IMR-90 (cell line): ENCODE data around the gene REPS2. TPM values are rescaled to one million over a fixed set of nuclear protein-coding genes. Genes with fewer than 3 reads are reported as not detected.

Experiments
- ATAC-seq: fragments of 200-7000 bp; cut with Tn5 transposase; 2 replicates; pipeline ENCODE4 v1.9.1; 2020; ENCODE audit warnings: low read depth, mild to moderate bottlenecking, moderate library complexity
- BruUV-seq: library from RNA; stranded (reverse); fragments of 400-500 nt; replicated peaks from 2 replicates; lab custom pipeline; 2021; lab: Mats Ljungman, UMichigan
- CTCF ChIA-PET: fragments of 300-600 bp; formaldehyde crosslinking; extraction: SDS; loops from one replicate; lab custom pipeline; 2021; ENCODE audit warnings: antibody characterized with exemption; lab: Yijun Ruan, JAX
- POLR2A ChIA-PET: fragments of 300-600 bp; sonication (Branson Sonifier 250); formaldehyde crosslinking; loops from one replicate; lab custom pipeline; 2022; ENCODE audit warnings: antibody characterized with exemption; ENCODE audit not compliant: unreplicated experiment; lab: Charles Lee
- DNase-seq: peaks from one replicate; pipeline ENCODE4 v3.0.0; 2013
- H2AFZ ChIP-seq: replicated peaks from 2 replicates; pipeline ENCODE3; 2013; ENCODE audit warnings: low read length, mild to moderate bottlenecking; ENCODE audit not compliant: poor library complexity
- H2AK5ac ChIP-seq: 2 replicates; pipeline ENCODE4 v1.6.1; 2013; ENCODE audit warnings: low read depth, low read length, inconsistent platforms
- H2AK9ac ChIP-seq: replicated peaks from 2 replicates; pipeline ENCODE3; 2013; ENCODE audit warnings: mild to moderate bottlenecking, low read depth, low read length, moderate library complexity; ENCODE audit not compliant: poor library complexity
- H2BK120ac ChIP-seq: 2 replicates; pipeline ENCODE4 v1.6.1; 2013; ENCODE audit warnings: low read depth, low read length, inconsistent platforms
- H2BK15ac ChIP-seq: 3 replicates; pipeline ENCODE4 v1.6.1; 2013; ENCODE audit warnings: low read depth, low read length, inconsistent platforms
- H2BK20ac ChIP-seq: 2 replicates; pipeline ENCODE4 v1.6.1; 2013; ENCODE audit warnings: low read depth, mild to moderate bottlenecking, inconsistent platforms, low read length, moderate library complexity
- H2BK5ac ChIP-seq: 2 replicates; pipeline ENCODE4 v1.6.1; 2013; ENCODE audit warnings: mild to moderate bottlenecking, low read depth, low read length, inconsistent platforms; ENCODE audit not compliant: poor library complexity, severe bottlenecking
- H3K14ac ChIP-seq: replicated peaks from 2 replicates; pipeline ENCODE4 v1.6.1; 2013; ENCODE audit warnings: low read depth, low read length, inconsistent platforms
- H3K18ac ChIP-seq: 2 replicates; pipeline ENCODE4 v1.6.1; 2013; ENCODE audit warnings: low read depth, low read length, control low read depth
- H3K23ac ChIP-seq: 2 replicates; pipeline ENCODE4 v1.6.1; 2013; ENCODE audit warnings: low read depth, low read length, inconsistent platforms
- H3K27ac ChIP-seq: 2 replicates; pipeline ENCODE4 v1.5.1; 2013; ENCODE audit warnings: mild to moderate bottlenecking, control low read depth, low read length; ENCODE audit not compliant: insufficient read depth
- H3K27me3 ChIP-seq: 2 replicates; pipeline ENCODE4 v1.6.1; 2013; ENCODE audit warnings: low read length; ENCODE audit not compliant: control insufficient read depth, insufficient read depth
- H3K36me3 ChIP-seq: 2 replicates; pipeline ENCODE4 v1.6.1; 2013; ENCODE audit warnings: low read length, mixed read lengths; ENCODE audit not compliant: control insufficient read depth, insufficient read depth
- H3K4ac ChIP-seq: 2 replicates; pipeline ENCODE4 v1.6.1; 2013; ENCODE audit warnings: low read depth, low read length, inconsistent platforms
- H3K4me1 ChIP-seq: 2 replicates; pipeline ENCODE4 v1.6.1; 2013; ENCODE audit warnings: low read length, mixed read lengths; ENCODE audit not compliant: control insufficient read depth, insufficient read depth
- H3K4me2 ChIP-seq: 2 replicates; pipeline ENCODE4 v1.6.1; 2013; ENCODE audit warnings: low read depth, mild to moderate bottlenecking, control low read depth, low read length, moderate library complexity
- H3K4me3 ChIP-seq: 2 replicates; pipeline ENCODE4 v1.5.1; 2013; ENCODE audit warnings: low read depth, mild to moderate bottlenecking, control low read depth, low read length, moderate library complexity; ENCODE audit not compliant: insufficient read depth
- H3K56ac ChIP-seq: 2 replicates; pipeline ENCODE4 v1.6.1; 2013; ENCODE audit warnings: low read length, inconsistent platforms; ENCODE audit not compliant: insufficient read depth; ENCODE audit errors: extremely low read depth
- H3K79me1 ChIP-seq, 2 experiments: 2 replicates each; pipeline ENCODE4 v1.6.1; 2013; ENCODE audit warnings: low read length in 2 of 2, inconsistent platforms in 1 of 2, low read depth in 1 of 2
- H3K9ac ChIP-seq: 2 replicates; pipeline ENCODE4 v1.6.1; 2013; ENCODE audit warnings: low read depth, low read length, control low read depth
- H3K9me1 ChIP-seq: 2 replicates; pipeline ENCODE4 v1.6.1; 2013; ENCODE audit warnings: low read length, inconsistent platforms; ENCODE audit not compliant: insufficient read depth
- H3K9me3 ChIP-seq: 2 replicates; pipeline ENCODE4 v1.6.1; 2013; ENCODE audit warnings: low read length; ENCODE audit not compliant: control insufficient read depth, insufficient read depth
- H4K20me1 ChIP-seq: 2 replicates; pipeline ENCODE4 v1.6.1; 2013; ENCODE audit warnings: low read length, inconsistent platforms; ENCODE audit not compliant: insufficient read depth
- H4K5ac ChIP-seq: 2 replicates; pipeline ENCODE4 v1.6.1; 2013; ENCODE audit warnings: mild to moderate bottlenecking, low read depth, low read length, control low read depth
- H4K8ac ChIP-seq, 2 experiments: 2 replicates each; pipeline ENCODE4 v1.6.1; 2013; ENCODE audit warnings: low read depth in 2 of 2, low read length in 2 of 2, control low read depth in 1 of 2, inconsistent platforms in 1 of 2
- H4K91ac ChIP-seq: 2 replicates; pipeline ENCODE4 v1.6.1; 2013; ENCODE audit warnings: low read depth, low read length, inconsistent platforms; ENCODE audit not compliant: insufficient read depth
- CHD1 ChIP-seq: IDR thresholded peaks from 2 replicates; pipeline ENCODE4 v1.6.1; 2012; ENCODE audit warnings: low read depth, low read length, improper control_type of control experiment
- CTCF ChIP-seq: conservative IDR thresholded peaks from 2 replicates; pipeline ENCODE4 v1.5.1; 2012; ENCODE audit warnings: mild to moderate bottlenecking, low read depth, low read length, improper control_type of control experiment
- NFE2L2 ChIP-seq: fragments of 150-350 bp; IDR thresholded peaks from 2 replicates; pipeline ENCODE4 v1.6.1; 2016; ENCODE audit warnings: low read depth, mild to moderate bottlenecking, low read length
- WGBS, 2 experiments: methylation state at CpG; one replicate each; pipeline versions ENCODE4 v1.1.5 to v1.1.7; 2013; ENCODE audit warnings: missing lambda C conversion rate in 2 of 2; ENCODE audit not compliant: insufficient read length in 1 of 2; ENCODE audit errors: extremely low coverage in 2 of 2; 5-methylcytosine and 5-hydroxymethylcytosine counted together
- dilution Hi-C: fragments of 300-500 bp; cut with HindIII; formaldehyde crosslinking; loops from one replicate; pipeline ENCODE4 v1.14.3; 2018; ENCODE audit warnings: low sequenced_read_pairs; ENCODE audit not compliant: unreplicated experiment
- in situ Hi-C: fragments of 300-500 bp; cut with MboI; formaldehyde crosslinking; loops from 3 replicates; pipeline ENCODE4 v1.14.3; 2019; ENCODE audit warnings: low sequenced_read_pairs, inconsistent platforms, mixed read lengths
- intact Hi-C: fragments of 100-400 bp; cut with micrococcal nuclease; formaldehyde crosslinking; loops from 2 replicates; pipeline ENCODE4 v1.10.0; 2022
- polyA plus RNA-seq, 3 experiments: library from polyadenylated mRNA; depleted of rRNA; stranded (reverse); fragments of >200 nt; gene quantifications; 2 replicates each; pipeline ENCODE4 v1.2.3, GENCODE V29; 2012; ENCODE audit warnings: low replicate concordance in 1 of 3
- total RNA-seq: library from RNA; depleted of rRNA; stranded (reverse); fragments of >200 nt; gene quantifications from 2 replicates; pipeline ENCODE4 v1.2.3, GENCODE V29; 2012

Gene REPS2
- total and polyA plus RNA-seq, 2 of the 4 experiments (the other 2 are of a cell fraction) = 0.02 to 0.18 TPM

- Histone ChIP-seq H2AFZ (no peak overlapping the region), H3K27ac (no peak overlapping the region), H3K9me3 (no peaks in the 10 kb centered on the region; the same call in 1 of the 2 replicates), H2AK5ac (no peak overlapping the region), H3K4me2 (no peak overlapping the region), H3K4me3 (no peak overlapping the region), H4K5ac (no peak overlapping the region), H4K8ac (no peak overlapping the region), H2BK15ac (no peak overlapping the region), H2BK20ac (no peak overlapping the region), H3K27me3 (peaks cover 16% of the 10 kb centered on the region), H2BK5ac (no peak overlapping the region), H3K9ac (no peak overlapping the region), H3K36me3 (no peaks in the 10 kb centered on the region), H2AK9ac (no peak overlapping the region), H3K4ac (no peak overlapping the region), H4K91ac (no peak overlapping the region), H3K56ac (no peak overlapping the region), H3K14ac (no peak overlapping the region), H3K9me1 (no peaks in the 10 kb centered on the region), H4K20me1 (no peaks in the 10 kb centered on the region), H2BK120ac (no peak overlapping the region), H3K79me1 (no peaks in the 10 kb centered on the region), H3K4me1 (no peaks in the 10 kb centered on the region), H3K18ac (no peak overlapping the region), H3K23ac (no peak overlapping the region)
- dilution Hi-C loops (no loop called here), intact Hi-C loops (no loop called here), in situ Hi-C loops (no loop called here)
- 100% methylated on average over 1 of the region's 3 CpGs; no CpG with 5 or more reads in 1 of the 2 experiments for WGBS, 2 experiments
- no TSS peak for BruUV-seq
- TF ChIP-seq CTCF (no peak), CHD1 (no peak), NFE2L2 (no peak)
- ChIA-PET CTCF (no interaction called here), POLR2A (no interaction called here)
- no peak for ATAC-seq
- DNase-seq = no peak
Measured at GRCh38 chrX:16934185-16934584, 12.3 kb upstream of the REPS2 start.
